Stimulated activated CD8-positive, alpha-beta memory T cell treated with anti-CD3 and anti-CD28 coated beads, Interleukin-7, amount 100 ng/mL, for 24 hours (primary cell): ENCODE data around the gene TJAP1.

ENCODE experiments used
- DNase-seq: peaks from one replicate; pipeline ENCODE4 v3.0.0-alpha.2; 2020; ENCODE audit warnings: low read depth

Gene TJAP1, protein sequence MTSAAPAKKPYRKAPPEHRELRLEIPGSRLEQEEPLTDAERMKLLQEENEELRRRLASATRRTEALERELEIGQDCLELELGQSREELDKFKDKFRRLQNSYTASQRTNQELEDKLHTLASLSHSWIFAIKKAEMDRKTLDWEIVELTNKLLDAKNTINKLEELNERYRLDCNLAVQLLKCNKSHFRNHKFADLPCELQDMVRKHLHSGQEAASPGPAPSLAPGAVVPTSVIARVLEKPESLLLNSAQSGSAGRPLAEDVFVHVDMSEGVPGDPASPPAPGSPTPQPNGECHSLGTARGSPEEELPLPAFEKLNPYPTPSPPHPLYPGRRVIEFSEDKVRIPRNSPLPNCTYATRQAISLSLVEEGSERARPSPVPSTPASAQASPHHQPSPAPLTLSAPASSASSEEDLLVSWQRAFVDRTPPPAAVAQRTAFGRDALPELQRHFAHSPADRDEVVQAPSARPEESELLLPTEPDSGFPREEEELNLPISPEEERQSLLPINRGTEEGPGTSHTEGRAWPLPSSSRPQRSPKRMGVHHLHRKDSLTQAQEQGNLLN

DNA sequence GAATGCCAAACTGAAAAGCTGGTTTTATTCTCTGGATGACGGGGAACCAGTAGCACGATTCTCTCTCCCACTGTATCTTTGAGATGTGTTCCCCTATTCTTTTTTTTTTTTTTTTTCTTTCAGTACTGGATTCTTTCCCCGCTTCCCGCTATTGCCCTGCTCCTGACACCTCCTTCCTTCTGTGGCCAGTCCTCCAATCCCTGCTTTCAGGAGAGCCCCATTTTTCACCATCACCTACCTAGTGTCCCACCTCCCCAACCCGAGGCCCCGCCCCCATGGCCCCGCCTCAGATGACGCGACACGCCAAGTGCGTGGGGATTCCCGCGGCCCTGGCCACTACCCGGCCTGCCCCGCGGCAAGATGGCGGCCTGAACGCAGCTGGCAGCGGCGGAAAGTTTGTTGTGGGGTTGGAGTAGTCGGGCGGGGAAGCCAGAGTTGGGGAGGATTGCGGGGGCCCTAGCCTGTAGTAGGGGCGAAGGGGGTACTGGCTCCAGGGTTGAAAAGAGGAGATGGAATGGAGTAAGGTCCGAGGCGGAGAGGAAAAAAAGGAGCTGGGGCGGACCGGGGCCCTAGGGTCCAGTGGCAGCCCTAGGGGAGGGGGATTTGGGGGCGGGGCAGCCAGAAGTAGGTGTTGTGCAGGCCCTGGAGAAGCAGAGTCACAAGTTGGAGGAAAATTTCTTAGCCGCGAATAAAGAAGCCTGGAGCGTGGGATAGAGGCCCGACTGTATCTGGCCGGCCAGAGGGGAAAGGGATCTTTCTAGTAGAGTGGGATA lies at the start of gene TJAP1:
Gene TJAP1, plus strand, starts transcription at position 336 of the 773 bp plus-strand sequence. CDS start 21,432 bp downstream, outside the sequence.
- DNase-seq, result peak; percentile 97

DNA sequence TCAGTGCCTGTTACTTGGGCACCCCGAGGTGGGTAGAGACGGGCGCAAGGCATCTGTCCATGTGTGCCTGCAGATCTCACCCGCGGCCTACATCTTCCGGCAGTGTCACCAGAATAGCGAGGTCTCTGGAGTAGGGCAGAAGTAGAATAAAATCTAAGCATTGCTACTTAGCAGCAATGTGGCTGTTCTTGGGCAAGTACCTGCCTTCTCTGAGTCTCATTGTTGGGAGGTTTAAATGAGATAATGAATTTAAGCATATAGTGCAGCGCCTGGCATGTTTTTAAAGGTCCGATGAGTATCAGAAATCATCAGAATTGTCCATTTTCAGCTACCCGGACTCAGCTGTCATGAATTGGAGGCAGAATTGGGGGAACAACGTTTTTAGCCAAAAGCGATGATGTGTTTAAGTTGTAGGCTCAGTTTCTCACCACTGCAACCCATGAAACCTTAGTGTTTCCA lies 49.2 kb upstream of the TJAP1 start:
- no peak for DNase-seq

DNA sequence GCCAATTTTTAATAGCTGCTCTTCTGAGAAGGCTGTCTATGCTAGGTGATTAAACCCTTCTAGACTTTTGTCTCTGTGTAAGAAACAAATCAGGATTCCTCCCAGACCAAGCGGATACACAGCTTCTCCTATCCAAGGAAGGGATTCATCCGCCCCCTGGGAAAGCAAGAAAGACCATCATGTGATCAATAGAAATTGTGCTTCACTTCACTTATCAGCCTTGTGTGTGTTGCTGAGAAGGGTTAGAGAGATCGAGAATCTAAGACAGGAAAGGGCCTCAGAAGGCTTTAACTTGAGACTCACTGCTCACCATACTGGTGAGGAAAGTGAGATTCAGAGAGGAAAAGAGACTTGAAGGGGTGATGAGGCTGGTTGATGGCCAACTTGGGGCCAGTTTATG lies 48.5 kb upstream of the TJAP1 start:
- no peak for DNase-seq

DNA sequence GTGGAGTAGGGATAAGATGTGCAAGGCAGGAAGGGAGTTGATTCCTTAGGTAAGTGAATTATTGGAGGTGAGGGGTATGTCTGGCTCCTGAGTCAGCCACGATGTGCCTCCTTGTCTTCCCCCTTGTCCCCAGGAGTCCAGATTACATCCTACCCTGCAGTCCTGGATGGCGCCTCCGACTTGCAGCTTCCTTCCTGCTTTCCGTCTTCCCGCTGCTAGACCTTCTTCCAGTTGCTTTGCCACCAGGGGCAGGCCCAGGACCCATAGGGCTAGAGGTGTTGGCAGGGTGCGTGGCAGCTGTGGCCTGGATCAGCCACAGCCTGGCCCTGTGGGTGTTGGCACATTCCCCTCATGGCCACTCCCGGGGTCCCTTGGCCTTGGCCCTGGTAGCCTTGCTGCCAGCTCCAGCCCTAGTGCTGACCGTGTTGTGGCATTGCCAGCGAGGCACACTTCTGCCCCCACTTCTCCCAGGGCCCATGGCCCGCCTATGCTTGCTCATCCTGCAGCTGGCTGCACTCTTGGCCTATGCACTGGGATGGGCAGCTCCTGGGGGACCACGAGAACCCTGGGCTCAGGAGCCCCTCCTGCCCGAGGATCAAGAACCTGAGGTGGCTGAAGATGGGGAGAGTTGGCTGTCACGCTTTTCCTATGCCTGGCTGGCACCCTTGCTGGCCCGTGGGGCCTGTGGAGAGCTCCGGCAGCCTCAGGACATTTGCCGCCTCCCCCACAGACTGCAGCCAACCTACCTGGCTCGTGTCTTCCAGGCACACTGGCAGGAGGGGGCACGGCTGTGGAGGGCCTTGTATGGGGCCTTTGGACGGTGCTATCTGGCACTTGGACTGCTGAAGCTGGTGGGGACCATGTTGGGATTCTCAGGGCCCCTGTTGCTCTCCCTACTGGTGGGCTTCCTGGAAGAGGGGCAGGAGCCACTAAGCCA lies 45.1 kb upstream of the TJAP1 start:
- no peak for DNase-seq

DNA sequence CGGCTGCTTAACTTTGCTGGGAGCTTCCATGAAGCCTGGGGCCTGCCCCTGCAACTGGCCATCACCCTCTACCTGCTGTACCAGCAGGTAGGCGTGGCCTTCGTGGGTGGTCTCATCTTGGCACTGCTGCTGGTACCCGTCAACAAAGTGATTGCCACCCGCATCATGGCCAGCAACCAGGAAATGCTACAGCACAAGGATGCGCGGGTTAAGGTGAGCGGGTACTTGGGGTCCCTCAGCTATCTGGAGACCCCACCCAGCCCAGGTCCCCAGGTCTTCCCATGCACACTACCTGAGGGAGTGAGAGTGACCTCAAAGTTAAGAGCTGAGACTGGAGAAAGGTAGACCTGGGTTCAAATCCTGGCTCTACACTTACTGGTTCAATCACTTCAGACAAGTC lies 44.2 kb upstream of the TJAP1 start:
- DNase-seq, result no peak

DNA sequence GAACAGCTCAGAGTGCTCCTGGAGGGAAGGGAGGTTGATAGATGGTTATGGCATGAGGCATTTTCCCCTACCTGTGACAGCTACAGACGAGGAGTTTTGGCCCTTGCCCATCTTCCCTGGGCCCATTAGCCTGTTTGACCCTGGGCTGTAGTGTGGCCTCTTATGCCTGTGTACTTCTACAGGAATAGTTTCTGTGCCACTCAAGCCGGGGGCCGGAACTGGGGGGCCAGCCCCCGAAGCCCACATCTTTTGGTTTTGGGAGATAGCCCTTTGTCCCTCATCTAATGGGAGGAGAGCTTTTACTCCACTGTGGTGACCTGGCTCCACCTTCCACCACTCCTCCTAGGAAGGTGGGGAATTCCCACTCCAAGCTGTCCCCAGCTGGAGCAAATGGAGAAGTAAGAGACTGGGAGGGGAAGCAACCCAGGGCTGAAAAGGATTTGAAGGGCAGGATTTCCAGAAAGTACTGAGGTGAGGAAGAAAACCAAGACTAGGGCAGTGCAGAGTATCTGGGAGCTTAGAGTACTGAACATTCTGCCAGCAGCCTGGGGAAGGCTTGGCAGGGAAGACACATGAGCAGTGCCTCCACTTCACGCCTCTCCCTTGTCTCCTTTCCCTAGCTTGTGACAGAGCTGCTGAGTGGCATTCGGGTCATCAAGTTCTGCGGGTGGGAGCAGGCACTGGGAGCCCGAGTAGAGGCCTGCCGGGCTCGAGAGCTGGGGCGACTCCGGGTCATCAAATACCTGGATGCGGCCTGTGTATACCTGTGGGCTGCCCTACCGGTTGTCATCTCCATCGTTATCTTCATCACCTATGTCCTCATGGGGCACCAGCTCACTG lies 43.1 kb upstream of the TJAP1 start:
- DNase-seq, result no peak

DNA sequence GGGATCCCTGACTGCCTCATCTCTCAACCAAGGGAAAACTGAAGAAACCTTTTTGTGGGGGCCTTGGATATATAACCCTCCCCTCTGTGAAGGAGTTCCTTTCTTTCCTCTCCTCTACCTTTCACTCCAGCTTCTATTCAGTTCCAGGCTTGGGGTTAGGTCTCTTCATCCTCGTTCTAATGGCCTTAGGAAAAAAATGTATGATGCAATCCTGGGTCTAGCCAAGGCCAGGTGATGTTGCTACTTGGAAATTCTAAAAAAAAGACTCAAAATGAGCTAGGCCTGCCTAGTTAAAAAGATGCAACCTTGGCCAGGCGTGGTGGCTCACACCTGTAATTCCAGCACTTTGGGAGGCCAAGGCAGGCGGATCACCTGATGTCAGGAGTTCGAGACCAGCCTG lies 42.4 kb upstream of the TJAP1 start:
- DNase-seq, result no peak

DNA sequence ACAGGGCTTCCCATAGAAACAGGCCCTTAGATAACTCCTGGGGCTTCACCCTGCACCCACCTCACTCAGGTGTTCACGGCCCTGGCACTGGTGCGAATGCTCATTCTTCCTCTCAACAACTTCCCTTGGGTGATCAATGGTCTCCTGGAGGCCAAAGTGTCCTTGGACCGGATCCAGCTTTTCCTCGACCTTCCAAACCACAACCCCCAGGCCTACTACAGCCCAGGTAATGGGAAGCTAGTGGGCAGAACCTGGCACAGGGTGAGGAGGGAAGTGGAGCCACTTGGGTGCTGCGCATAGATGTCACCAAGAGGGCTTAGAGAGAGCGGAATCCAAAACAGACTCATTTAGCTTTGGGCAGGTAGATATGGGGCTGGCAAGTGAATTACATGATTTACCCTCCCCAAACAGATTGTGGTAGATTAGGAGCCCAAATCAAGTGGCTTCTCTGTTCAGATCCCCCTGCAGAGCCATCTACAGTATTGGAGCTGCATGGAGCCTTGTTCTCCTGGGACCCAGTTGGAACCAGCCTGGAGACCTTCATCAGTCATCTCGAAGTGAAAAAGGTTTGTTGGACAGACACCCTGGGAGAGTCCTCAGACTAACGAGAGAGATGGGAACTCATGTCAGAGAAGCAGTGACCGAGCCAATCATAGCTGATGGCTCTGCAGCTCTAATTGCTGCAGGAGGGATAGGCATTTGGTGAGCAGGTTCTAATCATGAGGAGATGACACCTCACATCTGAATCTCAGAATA lies 41.5 kb upstream of the TJAP1 start:
- no peak for DNase-seq

DNA sequence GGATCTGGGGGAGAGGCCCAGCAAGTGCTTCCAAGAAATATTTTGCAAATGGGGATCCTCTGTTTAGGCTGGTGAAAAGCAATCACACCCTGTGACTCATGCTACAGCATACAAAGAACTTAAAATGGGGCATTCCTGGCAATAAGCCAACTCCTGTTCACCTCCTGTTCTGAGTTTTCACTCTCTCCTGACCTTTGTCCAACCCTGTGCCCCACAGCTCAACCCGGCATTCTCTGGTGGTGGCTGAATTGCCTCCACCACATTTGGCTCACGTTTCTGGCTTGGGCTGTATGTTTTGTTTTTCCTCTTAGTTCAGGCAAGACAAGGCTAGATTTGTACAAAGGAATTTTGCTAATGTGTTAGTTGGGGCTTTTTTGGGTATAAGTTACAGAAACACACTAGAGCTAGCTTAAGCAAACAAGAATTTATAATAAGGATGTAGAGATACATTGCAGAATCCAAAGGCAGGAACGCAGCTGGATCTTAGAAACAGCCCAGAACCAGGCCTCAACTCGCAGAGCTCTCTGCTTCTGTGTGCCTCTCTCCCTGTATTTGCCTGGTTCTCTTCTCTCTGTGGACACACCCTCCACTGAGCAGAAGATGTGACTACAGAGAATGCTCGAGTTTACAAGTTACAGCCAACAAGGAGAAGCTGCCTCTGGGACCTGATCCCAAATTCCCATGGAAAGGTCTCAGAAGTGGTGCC lies 40.6 kb upstream of the TJAP1 start:
- DNase-seq, result no peak

DNA sequence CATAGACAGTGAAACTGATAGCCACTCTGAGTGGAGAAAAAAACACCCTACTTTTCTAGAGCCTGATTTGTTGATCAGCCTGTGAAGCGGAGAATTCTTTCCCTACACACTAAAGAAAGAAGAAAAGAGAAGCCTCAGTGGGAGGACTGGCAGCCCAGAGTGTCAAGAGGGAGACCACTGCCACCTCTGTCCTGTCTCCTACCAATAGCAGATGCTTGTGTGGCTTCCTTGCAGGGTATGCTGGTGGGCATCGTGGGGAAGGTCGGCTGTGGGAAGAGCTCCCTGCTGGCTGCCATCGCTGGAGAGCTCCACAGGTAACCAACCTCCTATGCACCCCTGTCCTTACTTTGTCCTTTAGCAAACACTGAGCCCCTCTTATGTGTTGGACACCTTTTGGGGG lies 39.7 kb upstream of the TJAP1 start:
- DNase-seq, result no peak

DNA sequence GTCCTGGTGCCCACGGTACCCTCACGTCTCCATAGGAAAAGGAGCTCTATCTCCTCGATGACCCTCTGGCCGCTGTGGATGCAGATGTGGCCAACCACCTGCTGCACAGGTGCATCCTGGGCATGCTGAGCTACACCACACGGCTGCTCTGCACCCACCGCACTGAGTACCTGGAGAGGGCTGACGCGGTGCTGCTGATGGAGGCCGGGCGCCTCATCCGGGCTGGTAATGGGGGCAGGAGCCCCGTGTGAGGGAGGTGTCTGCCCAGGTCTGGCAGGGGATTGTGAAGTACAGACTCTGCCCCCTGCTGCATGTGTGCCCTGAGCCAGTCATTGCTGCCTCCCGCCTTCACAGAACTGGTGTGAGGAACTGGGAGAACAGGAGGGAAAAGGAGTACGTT lies 34.4 kb upstream of the TJAP1 start:
- DNase-seq, result no peak

DNA sequence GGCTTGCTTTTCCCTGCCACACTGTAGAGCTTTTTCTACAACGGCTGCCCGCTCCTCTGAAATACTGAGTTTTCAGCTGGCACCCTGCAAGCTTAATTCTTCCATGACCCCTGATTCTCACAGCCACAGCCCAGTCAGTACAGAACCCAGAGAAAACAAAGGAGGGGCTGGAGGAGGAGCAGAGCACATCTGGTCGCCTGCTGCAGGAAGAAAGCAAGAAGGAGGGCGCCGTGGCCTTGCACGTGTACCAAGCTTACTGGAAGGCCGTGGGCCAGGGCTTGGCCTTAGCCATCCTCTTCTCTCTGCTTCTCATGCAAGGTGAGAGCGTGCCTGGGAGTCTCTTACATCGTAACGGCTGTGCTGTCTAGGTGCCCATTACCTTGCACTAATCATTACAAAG lies 33.3 kb upstream of the TJAP1 start:
- no peak for DNase-seq

DNA sequence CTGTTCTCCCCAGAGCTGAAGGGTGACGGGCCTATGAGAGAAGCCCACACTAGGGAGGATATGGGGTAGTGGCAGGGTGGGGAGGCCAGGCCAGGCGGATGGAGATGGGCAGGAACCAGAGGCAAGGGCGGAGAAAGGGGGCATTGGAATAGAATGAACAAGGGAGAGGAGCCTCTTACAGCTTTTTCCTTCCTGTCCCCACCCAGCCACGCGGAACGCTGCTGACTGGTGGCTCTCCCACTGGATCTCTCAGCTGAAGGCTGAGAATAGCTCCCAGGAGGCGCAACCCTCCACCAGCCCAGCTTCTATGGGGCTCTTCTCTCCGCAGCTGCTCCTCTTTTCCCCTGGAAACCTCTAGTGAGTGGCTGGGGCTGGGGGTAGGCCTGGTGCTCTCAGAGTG lies 32.8 kb upstream of the TJAP1 start:
- DNase-seq, result no peak

DNA sequence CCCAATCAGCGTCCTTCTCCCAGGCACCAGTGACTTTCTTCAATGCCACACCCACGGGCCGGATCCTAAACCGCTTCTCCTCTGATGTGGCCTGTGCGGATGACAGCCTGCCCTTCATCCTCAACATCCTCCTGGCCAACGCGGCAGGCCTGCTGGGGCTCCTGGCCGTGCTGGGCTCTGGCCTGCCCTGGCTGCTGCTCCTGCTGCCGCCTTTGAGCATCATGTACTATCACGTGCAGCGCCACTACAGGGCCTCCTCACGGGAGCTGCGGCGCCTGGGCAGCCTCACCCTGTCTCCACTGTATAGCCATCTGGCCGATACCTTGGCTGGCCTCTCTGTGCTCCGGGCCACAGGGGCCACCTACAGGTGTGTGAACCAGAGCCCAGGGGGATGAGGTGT lies 31.8 kb upstream of the TJAP1 start:
- DNase-seq, result no peak

DNA sequence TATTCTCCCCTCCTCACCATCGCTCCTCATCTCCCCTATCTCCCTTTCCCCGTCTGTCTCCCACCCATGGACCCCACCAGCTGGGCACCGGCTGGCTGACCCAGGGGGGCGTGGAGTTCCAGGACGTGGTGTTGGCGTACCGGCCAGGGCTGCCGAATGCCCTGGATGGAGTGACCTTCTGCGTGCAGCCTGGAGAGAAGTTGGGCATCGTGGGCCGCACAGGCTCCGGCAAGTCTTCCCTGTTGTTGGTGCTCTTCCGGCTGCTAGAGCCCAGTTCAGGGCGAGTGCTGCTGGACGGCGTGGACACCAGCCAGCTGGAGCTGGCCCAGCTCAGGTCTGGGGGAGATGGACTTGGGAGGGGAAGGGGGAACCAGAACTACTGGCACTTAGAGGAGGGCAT lies 29.8 kb upstream of the TJAP1 start:
- no peak for DNase-seq

DNA sequence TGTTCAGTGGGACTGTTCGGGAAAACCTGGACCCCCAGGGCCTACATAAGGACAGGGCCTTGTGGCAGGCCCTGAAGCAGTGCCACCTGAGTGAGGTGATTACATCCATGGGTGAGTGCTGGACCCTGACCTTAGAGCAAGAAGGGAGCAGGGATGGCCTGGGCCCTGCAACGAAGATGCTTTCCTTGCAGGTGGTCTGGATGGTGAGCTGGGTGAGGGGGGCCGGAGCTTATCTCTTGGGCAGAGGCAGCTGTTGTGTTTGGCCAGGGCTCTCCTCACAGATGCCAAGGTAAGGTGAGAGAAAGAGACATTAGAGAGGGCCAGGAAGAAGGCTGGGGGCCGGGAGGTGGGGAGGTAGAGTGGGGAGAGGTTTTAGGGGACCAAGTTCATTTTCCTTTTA lies 28.5 kb upstream of the TJAP1 start:
- DNase-seq, result no peak

DNA sequence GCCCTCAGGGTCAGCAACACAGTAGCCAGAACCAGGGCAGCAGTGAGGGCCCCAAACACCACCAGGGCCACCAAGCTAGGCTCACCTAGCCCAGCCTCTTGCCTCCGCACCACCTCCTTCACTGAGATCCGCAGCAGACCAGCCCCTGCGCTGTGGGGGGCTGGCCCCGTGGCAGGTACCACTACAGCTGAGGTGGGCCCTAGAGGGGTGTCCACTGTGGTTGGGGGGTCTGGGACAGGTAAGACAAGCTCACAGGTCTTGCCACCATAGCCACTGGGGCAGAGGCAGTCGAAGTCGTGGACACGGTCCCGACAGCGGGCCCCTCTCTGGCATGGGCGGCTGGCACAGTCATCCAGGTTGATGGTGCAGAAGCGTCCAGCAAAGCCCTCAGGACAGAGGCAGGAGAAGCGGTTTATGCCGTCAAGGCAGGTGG lies 26.7 kb upstream of the TJAP1 start:
- DNase-seq, result no peak

DNA sequence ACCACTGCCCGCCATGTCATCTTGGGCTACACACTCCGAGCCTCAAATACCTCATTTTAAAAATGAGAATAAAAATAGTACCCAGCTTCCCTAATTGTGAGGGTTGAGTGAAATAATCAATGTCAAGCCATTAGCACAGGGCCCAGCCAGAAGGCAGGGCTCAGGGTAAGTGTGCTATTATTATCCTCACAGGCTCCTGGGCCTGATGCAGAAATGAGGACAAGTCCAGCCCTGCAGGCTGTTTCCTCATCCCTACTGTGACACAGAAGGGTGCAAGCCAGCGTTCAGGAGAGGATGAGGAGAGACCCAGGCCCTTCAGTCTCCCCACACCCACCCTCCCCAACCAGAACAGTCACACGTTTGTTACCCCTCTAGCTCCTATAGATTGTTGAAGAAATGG lies 26.0 kb upstream of the TJAP1 start:
- DNase-seq, result no peak

DNA sequence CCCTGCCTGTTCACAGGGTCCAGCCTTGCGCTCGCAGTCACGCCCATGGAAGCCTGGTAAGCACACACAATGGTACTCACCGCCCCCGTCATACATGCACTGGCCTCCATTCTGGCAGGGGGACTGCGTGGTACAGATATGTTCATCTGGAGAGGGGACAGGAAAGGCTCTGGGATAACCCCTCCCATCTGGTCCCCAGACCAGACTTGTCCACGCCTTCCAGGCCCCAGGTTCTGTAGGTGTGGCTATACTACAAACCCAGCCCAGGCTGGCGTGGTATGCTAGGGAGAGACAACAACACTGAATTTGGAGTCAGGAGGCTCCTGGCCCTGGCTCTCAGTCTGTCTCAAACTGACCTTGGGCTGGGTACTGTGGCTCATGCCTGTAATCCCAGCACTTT lies 25.4 kb upstream of the TJAP1 start:
- DNase-seq, result no peak

DNA sequence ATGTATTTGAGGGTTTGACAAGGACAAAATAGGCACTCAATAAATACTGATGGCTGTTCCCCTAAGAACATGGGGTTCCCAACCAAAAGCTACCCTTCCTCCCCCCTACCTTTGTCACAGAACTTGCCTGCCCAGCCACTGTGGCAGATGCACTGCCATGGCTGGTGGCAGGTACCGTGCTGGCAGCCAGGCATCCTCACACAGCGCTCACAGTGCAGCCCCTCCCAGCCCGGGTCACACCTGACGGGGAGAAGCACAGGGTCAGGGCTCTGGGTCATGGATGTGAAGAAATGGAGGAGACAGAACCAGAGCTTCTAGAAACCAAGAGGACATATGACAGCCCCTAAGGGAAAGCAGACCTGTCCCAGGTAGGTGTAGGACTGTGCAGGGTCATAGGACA lies 24.5 kb upstream of the TJAP1 start:
- no peak for DNase-seq
